ENCODE results near the gene ACTRT2.

GRCh38 chr1:3011631-3012455 lies 9.4 kb upstream of the ACTRT2 start:
- TF ChIP-seq POLR2AphosphoS5 (IDR thresholded peaks at IDR 0.05) (no peak), EP300 (IDR thresholded peaks at IDR 0.05) (no peak), POLR2A (IDR thresholded peaks at IDR 0.05) (no peak)
- TF ChIP-seq, protein P1, sequence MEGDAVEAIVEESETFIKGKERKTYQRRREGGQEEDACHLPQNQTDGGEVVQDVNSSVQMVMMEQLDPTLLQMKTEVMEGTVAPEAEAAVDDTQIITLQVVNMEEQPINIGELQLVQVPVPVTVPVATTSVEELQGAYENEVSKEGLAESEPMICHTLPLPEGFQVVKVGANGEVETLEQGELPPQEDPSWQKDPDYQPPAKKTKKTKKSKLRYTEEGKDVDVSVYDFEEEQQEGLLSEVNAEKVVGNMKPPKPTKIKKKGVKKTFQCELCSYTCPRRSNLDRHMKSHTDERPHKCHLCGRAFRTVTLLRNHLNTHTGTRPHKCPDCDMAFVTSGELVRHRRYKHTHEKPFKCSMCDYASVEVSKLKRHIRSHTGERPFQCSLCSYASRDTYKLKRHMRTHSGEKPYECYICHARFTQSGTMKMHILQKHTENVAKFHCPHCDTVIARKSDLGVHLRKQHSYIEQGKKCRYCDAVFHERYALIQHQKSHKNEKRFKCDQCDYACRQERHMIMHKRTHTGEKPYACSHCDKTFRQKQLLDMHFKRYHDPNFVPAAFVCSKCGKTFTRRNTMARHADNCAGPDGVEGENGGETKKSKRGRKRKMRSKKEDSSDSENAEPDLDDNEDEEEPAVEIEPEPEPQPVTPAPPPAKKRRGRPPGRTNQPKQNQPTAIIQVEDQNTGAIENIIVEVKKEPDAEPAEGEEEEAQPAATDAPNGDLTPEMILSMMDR (IDR thresholded peaks at IDR 0.05), result no peak

Data from suprapubic skin (tissue), 4 donors.